Stimulated activated CD8-positive, alpha-beta memory T cell treated with anti-CD3 and anti-CD28 coated beads, Interleukin-4, amount 100 ng/mL, for 24 hours (primary cell): Measurements from ENCODE around the gene FAM117A.
"Not testable (repeated sequence)": the region's sequence is repeated elsewhere in the genome, so short reads cannot be mapped to it uniquely, and the experiment has no call there.

ENCODE experiments used
- DNase-seq: peaks from one replicate; pipeline ENCODE4 v3.0.0-alpha.2; 2020; ENCODE audit warnings: low read depth

FAM117A gene

GRCh38 chr17:49677933-49678847 is 85.7 kb downstream of the FAM117A start, which contains the start of gene SPOP:
Gene SPOP, minus strand, starts transcription at chr17:49678097. Its CDS starts 55,287 bp downstream, at chr17:49622810.
- peak; percentile 96 for DNase-seq

DNA sequence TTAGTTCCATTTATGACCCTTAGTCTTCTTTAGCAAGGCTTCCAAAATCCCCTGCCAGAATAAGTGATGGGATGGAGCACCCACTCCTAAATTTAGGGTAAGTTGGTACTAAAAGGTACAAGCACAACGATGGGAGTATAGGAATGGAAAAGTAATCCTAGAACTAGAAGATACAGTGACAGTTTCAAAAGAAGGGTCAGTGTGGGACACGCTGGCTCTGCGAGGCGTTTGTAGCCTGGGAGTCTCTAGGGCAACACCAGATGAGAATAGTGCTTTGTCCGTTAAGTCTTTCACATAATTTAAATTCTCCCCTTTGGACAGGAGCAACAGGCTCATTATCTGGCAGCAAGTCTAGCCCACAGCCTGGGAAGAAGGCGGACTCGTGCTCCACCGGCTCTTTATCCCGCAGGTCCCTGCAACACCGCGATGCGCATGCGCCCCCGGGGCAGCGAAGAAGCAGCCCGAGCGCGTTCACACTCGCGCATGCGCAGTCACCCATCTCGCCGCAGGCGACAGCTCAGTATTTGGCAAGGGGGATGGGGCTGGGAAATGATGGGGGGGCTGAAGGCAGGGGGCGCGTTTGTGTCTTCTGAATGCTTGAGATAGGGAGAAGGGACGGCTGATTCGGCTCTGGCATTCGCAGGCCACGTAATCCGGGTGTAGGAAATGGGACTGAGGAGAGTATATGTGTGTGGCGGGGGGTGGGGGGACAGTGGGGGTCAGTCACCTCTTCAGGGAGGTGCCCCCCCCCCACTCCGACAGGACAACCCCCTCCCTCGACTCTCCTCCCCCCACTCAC is 86.6 kb downstream of the FAM117A start:
- DNase-seq, result peak; percentile 97

DNA sequence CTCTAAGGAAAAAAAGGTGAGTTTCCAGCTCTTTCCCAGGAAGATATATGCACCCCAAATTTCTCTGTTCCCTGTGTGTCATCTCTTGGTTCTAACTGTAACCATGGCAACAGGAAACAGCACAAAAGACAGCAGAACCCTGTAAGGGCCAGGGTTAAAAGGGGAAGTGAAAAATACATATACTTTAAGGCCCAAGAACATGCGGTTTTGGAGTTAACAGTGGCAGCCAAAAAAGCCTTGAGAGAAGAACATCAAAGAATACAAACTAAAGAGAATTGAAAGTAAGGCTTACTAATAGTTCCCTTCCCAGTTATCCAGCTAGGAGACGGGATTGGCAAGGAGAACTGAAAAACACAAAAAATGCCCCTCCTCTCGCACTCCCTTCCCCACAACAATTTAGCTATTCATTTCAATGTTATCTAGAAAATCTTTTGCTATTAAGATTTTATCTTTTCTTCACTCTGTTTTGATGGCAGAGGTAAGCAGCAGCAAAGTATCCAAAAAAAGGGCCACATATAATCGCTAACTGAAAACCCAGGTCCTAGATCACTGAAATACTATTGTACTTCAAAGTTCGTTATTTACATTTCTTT is 87.6 kb downstream of the FAM117A start:
- no peak for DNase-seq

DNA sequence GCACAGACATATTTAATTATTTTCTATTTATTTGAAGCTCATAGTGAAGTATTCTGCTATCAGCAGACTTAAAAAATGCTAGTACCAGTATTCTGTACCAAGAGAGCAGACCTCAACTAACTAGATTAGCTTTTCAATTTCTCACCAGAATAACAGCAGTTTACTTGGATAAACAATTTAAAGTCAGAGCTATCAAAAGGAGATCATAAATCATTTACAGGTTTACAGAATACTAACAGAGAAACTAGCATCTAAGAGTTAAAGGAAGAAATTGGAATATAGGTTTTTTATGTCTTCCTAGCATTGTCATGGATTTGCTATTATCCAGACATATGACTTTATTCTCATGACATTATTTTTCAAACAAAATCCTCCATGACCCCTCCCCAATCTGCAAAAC is 89.4 kb downstream of the FAM117A start:
- no peak for DNase-seq

- not testable (repeated sequence) for DNase-seq
Observed at GRCh38 chr17:49673679-49674078, 90.3 kb downstream of the FAM117A start.

- no peak for DNase-seq
Observed at GRCh38 chr17:49670641-49671040, 93.3 kb downstream of the FAM117A start.

DNA sequence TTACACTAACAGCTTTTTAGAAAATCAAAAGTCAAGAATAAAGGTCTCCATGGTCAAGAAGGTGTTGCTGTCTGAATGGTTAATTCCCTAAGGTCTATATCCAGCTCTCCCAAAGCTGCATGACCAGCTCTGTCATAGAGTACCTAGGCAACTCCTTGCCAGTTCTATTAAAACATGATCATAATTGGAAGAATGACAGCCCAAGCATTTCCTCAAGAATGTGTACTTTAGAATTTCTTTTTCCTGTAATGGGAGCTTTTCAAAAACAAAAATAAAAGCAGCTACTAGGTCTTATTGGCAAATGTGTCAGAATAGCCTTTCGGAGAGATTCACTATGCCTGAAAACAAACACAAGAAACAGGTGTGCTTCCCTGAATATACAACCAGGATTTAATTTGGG is 93.9 kb downstream of the FAM117A start:
- DNase-seq, result no peak

GRCh38 chr17:49667854-49668253 is 96.1 kb downstream of the FAM117A start:
- no peak for DNase-seq

DNA sequence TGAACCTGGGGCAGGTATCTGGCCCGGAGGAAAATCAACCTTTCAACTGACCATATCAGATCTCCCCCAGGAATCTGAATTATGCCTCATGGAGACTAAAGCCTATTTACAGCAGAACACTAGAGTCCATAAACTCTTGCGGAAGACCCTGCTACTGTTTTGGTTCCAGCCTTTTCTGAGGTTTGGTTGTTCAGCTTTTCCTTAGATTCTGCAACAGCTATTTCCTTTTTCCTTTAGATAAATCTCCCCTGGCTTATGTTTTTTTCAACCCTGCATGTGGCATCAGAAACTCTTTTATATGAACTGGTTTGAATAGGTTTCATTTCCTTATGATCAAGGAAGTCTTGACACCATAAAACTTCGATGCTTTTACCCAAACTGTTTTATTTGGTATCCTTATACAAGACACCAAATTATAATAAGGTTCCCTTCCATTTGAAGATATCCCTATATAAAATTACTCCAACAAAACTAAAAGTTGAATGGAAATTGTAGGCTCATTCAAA is 99.2 kb downstream of the FAM117A start:
- DNase-seq, result no peak
